LNCaP clone FGC (cell line): ENCODE results near the gene PDE9A.

Experiments
- DNase-seq: peaks from one replicate; pipeline ENCODE4 v3.0.0-alpha.2; 2011; ENCODE audit warnings: low read depth
- H3K4me3 ChIP-seq: 2 replicates; pipeline ENCODE4 v1.5.1; 2011; ENCODE audit warnings: mild to moderate bottlenecking, low read depth, low read length, control low read depth
- CTCF ChIP-seq: IDR thresholded peaks from 2 replicates; pipeline ENCODE4 v1.5.1; 2012; ENCODE audit warnings: mild to moderate bottlenecking; ENCODE audit not compliant: control insufficient read depth, insufficient read depth; ENCODE audit errors: extremely low read depth

PDE9A gene

GRCh38 chr21:42663860-42664535 is 10.6 kb downstream of the PDE9A start:
- no peak for TF ChIP-seq CTCF
- no peak overlapping the region for H3K4me3 ChIP-seq
- no peak for DNase-seq

- DNase-seq: no peak
- TF ChIP-seq CTCF: no peak
- H3K4me3 ChIP-seq: no peak overlapping the region
These were observed 11.2 kb downstream of the PDE9A start for GRCh38 chr21:42664614-42665013.

GRCh38 chr21:42665026-42665425 is 11.6 kb downstream of the PDE9A start:
- no peak overlapping the region for H3K4me3 ChIP-seq
- no peak for TF ChIP-seq CTCF
- no peak for DNase-seq

GRCh38 chr21:42665484-42665883 is 12.1 kb downstream of the PDE9A start:
- no peak for TF ChIP-seq CTCF
- DNase-seq: no peak
- no peak overlapping the region for H3K4me3 ChIP-seq

- no peak overlapping the region for H3K4me3 ChIP-seq
- DNase-seq: no peak
- TF ChIP-seq CTCF: no peak
These were observed 12.8 kb downstream of the PDE9A start for GRCh38 chr21:42666023-42666747.

- no peak for TF ChIP-seq CTCF
- H3K4me3 ChIP-seq: no peak overlapping the region
- DNase-seq: no peak
These were observed 13.5 kb downstream of the PDE9A start for GRCh38 chr21:42666925-42667324.
